Diencephalon (tissue), 1 donor: Measurements from ENCODE around the gene MORC3. TPM values are rescaled to one million over a fixed set of nuclear protein-coding genes. Genes with fewer than 3 reads are reported as not detected.

Source experiments
- small RNA-seq: library from RNA; depleted of rRNA; stranded (forward); fragments of <200 nt; gene quantifications from one replicate; pipeline ENCODE3, GENCODE V24; 2014
- total RNA-seq: library from RNA; depleted of rRNA; stranded (reverse); fragments of >200 nt; gene quantifications from one replicate; pipeline ENCODE4 v1.2.3, GENCODE V29; 2014

Gene MORC3, protein sequence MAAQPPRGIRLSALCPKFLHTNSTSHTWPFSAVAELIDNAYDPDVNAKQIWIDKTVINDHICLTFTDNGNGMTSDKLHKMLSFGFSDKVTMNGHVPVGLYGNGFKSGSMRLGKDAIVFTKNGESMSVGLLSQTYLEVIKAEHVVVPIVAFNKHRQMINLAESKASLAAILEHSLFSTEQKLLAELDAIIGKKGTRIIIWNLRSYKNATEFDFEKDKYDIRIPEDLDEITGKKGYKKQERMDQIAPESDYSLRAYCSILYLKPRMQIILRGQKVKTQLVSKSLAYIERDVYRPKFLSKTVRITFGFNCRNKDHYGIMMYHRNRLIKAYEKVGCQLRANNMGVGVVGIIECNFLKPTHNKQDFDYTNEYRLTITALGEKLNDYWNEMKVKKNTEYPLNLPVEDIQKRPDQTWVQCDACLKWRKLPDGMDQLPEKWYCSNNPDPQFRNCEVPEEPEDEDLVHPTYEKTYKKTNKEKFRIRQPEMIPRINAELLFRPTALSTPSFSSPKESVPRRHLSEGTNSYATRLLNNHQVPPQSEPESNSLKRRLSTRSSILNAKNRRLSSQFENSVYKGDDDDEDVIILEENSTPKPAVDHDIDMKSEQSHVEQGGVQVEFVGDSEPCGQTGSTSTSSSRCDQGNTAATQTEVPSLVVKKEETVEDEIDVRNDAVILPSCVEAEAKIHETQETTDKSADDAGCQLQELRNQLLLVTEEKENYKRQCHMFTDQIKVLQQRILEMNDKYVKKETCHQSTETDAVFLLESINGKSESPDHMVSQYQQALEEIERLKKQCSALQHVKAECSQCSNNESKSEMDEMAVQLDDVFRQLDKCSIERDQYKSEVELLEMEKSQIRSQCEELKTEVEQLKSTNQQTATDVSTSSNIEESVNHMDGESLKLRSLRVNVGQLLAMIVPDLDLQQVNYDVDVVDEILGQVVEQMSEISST
- 85.8 TPM for total RNA-seq

DNA sequence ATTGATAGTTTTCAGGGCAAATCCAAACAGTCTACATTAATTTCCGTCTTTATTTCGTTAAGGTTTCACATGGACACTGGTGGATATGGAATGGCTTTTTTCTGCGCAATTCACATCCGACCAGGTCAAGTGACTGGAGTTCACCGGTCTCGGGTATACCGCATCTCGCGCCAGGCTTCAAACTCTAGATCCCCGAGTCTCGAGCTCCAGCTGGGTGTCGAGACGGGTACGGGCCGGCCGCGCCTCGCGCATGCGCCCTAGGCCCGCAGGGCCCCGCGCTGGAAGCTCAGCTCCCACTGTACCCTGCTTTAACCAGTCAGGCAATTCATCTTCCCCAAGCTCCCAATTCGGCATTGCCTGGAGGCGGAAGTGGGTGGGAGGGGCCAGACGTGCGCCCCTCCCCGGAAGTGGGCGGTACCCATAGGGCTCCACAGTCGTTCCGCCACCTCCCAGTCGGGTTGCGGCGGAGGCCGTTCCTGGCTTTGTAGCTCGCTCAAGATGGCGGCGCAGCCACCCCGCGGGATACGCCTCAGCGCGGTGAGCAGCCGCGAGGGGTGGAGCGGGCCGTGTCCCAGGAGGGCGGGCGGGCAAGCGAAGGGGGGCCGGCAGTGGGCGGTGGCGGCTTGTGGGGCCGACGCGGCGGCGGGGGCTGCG, at the start of gene MORC3:
MORC3 (plus strand) TSS at position 431 of the 654 bp plus-strand sequence; CDS start at position 499, 68 bp downstream.

DNA sequence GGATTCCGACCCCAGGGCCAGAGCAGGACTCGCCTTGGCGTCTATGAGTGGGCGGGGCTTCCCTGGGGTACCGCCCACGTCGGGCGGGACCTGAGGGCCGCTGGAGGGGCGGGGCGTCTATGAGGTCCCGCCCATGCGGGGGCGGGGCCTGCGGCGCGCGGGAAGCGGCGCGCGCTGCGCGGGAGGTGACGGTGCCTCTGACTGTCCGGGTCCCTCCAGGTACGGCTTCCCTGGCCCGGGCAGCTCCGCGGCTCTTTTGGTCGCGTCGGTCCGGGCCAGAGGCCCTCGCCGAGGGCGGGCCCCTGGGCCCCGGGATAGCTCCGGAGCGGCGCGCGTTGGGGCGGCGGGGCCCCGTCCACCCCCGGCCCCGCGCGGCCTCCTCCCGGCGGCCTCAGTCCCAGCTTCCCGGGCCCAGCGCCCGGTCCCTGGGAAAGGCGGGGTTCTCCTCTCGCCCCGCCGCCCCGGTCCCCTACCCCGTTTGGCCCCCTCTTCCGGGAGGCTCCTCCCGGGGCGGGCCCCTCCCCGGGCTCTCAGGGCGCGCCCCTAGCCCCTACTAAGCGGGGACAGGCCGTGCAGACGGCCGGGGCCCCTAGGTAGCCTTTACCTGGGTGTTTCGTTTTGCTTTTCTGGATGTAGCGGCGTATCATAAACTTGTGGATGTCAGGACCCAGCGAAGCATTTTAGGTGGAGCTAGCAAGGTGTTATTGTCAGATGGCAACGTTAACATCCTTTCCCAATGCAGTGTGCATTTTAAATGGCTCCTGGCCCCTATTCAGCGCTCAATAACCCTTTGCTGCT, 65.4 kb downstream of the MORC3 start, which contains the start of gene CHAF1B:
CHAF1B (plus strand) TSS at position 160 of the 798 bp plus-strand sequence. CDS start 745 bp downstream, outside the sequence.

Small RNAs within 50 kb of the gene (small RNA-seq; reads per million reads assigned to genes)
- gene ATP5MFP1: not detected

Other genes starting within 250 kb of the MORC3 start
- 2.1 TPM for gene CBR3, start 185.1 kb upstream of the MORC3 start, total RNA-seq
- 32.3 TPM for gene DOP1B, start 163.4 kb upstream of the MORC3 start, total RNA-seq
- 3.9 TPM for gene CHAF1B, start 65.2 kb downstream of the MORC3 start, total RNA-seq
- not detected for gene CLDN14, start 159.9 kb downstream of the MORC3 start, total RNA-seq